HepG2 (cell line): Measurements from ENCODE around the gene GRM4. TPM values are rescaled to one million over a fixed set of nuclear protein-coding genes. Genes with fewer than 3 reads are reported as not detected.

Experiments
- ATAC-seq: fragments of 200-7000 bp; cut with Tn5 transposase; 3 replicates; pipeline ENCODE4 v1.9.1; 2020; ENCODE audit warnings: mild to moderate bottlenecking, moderate library complexity
- BruUV-seq: library from RNA; stranded (reverse); fragments of 400-500 nt; replicated peaks from 2 replicates; lab custom pipeline; 2021; lab: Mats Ljungman, UMichigan
- CTCF ChIA-PET: fragments of 300-600 bp; formaldehyde crosslinking; extraction: SDS; loops from one replicate; lab custom pipeline; 2021; ENCODE audit warnings: low total read pairs, inconsistent platforms, low intra/inter-chr PET ratio; lab: Yijun Ruan, JAX
- POLR2A ChIA-PET: fragments of 350-600 bp; sonication (Branson Sonifier 250); formaldehyde crosslinking; loops from one replicate; lab custom pipeline; 2020; ENCODE audit warnings: antibody characterized with exemption, inconsistent platforms; lab: Yijun Ruan, JAX
- DNase-seq: peaks from one replicate; pipeline ENCODE4 v3.0.0-alpha.2; 2015; ENCODE audit warnings: low spot score
- FAIRE-seq: peaks from 3 replicates; lab custom pipeline; 2011; peaks lifted over from hg19 to GRCh38; lab: Jason Lieb, UNC
- H2AFZ ChIP-seq: one replicate; pipeline ENCODE4 v1.6.1; 2011; ENCODE audit warnings: low read length, inconsistent platforms
- H3K27ac ChIP-seq: fragments of 300-600 bp; 3 replicates; pipeline ENCODE4 v1.8.0; 2011; ENCODE audit warnings: mixed run types, mild to moderate bottlenecking, mixed read lengths, low read length, inconsistent platforms; ENCODE audit not compliant: insufficient read depth; ENCODE audit errors: extremely low read length
- H3K27me3 ChIP-seq, 2 experiments: fragments of 200-600 bp in 1 of 2; 2 replicates in 1 of 2; 3 replicates in 1 of 2; pipeline versions ENCODE4 v1.6.0 to v1.8.0; 2011; ENCODE audit warnings: low read length in 2 of 2, mild to moderate bottlenecking in 2 of 2, moderate library complexity in 2 of 2, inconsistent platforms in 1 of 2; ENCODE audit not compliant: insufficient read depth in 2 of 2, control insufficient read depth in 1 of 2
- H3K36me3 ChIP-seq, 2 experiments: fragments of 200-600 bp in 1 of 2; replicated peaks in 1 of 2; 2 replicates in 1 of 2; 3 replicates in 1 of 2; pipeline versions ENCODE4 v1.5.1 to v1.8.0; 2011; ENCODE audit warnings: low read length in 2 of 2, inconsistent platforms in 1 of 2; ENCODE audit not compliant: insufficient read depth in 2 of 2, control insufficient read depth in 1 of 2
- H3K4me1 ChIP-seq: 2 replicates; pipeline ENCODE4 v1.5.1; 2012; ENCODE audit warnings: low read length, inconsistent platforms; ENCODE audit not compliant: insufficient read depth
- H3K4me2 ChIP-seq: 2 replicates; pipeline ENCODE4 v1.6.0; 2011; ENCODE audit warnings: low read depth, low read length, inconsistent platforms
- H3K4me3 ChIP-seq, 3 experiments: fragments of 200-600 bp in 1 of 3; sonication (generic), shearing (Covaris generic) in 1 of 3; replicated peaks in 1 of 3; 2 replicates each; pipeline ENCODE4 v1.5.1; 2011 to 2016; ENCODE audit warnings: low read length in 3 of 3, inconsistent platforms in 2 of 3, low read depth in 2 of 3, mild to moderate bottlenecking in 2 of 3, control low read depth in 1 of 3, mixed read lengths in 1 of 3; ENCODE audit not compliant: insufficient read depth in 1 of 3
- H3K79me2 ChIP-seq: one replicate; pipeline ENCODE4 v1.6.1; 2011; ENCODE audit warnings: low read length, inconsistent platforms; ENCODE audit not compliant: insufficient read depth
- H3K9ac ChIP-seq: 2 replicates; pipeline ENCODE4 v1.6.0; 2011; ENCODE audit warnings: mild to moderate bottlenecking, low read depth, low read length, inconsistent platforms; ENCODE audit not compliant: insufficient read depth
- H3K9me3 ChIP-seq: 2 replicates; pipeline ENCODE4 v1.5.1; 2012; ENCODE audit warnings: mild to moderate bottlenecking, low read length
- H4K20me1 ChIP-seq: 2 replicates; pipeline ENCODE4 v1.6.0; 2011; ENCODE audit warnings: inconsistent platforms, mild to moderate bottlenecking, low read length, moderate library complexity; ENCODE audit not compliant: insufficient read depth
- BRD4 ChIP-seq: sonication (generic); formaldehyde crosslinking; IDR thresholded peaks from 2 replicates; pipeline ENCODE4 v1.4.0; 2020; ENCODE audit warnings: missing genetic modification reagents
- RORA ChIP-seq: sonication (generic); formaldehyde crosslinking; IDR thresholded peaks from 2 replicates; pipeline ENCODE4 v1.5.0; 2020; ENCODE audit warnings: mild to moderate bottlenecking, missing genetic modification reagents, moderate library complexity
- SIN3A ChIP-seq: IDR thresholded peaks from 2 replicates; pipeline ENCODE4 v1.6.1; 2011; ENCODE audit warnings: low read depth, mild to moderate bottlenecking, control low read depth, low read length, borderline replicate concordance
- THYN1 ChIP-seq: sonication (generic); formaldehyde crosslinking; IDR thresholded peaks from 2 replicates; pipeline ENCODE4 v1.8.1; 2023; ENCODE audit warnings: low read depth, mild to moderate bottlenecking, moderate library complexity, missing genetic modification reagents, borderline replicate concordance
- ZNF224 ChIP-seq: sonication (generic); formaldehyde crosslinking; IDR thresholded peaks from 2 replicates; pipeline ENCODE4 v1.5.0; 2020; ENCODE audit warnings: mild to moderate bottlenecking, missing genetic modification reagents
- ZNF264 ChIP-seq: sonication (generic); formaldehyde crosslinking; IDR thresholded peaks from 2 replicates; pipeline ENCODE4 v1.4.0; 2020; ENCODE audit warnings: missing genetic modification reagents
- ZNF446 ChIP-seq: sonication (generic); formaldehyde crosslinking; IDR thresholded peaks from 2 replicates; pipeline ENCODE4 v1.5.0; 2020; ENCODE audit warnings: mild to moderate bottlenecking, missing genetic modification reagents
- WGBS: methylation state at CpG from one replicate; pipeline ENCODE4 v1.1.6; 2017; ENCODE audit warnings: low lambda C conversion rate; 5-methylcytosine and 5-hydroxymethylcytosine counted together
- in situ Hi-C: cut with HindIII; loops from 2 replicates; pipeline ENCODE4 v1.10.0; 2017; ENCODE audit warnings: low pct_unique_long_range_greater_than_20kb; ENCODE audit not compliant: extremely low pct_ligation_motif_present
- intact Hi-C: fragments of 100-400 bp; cut with micrococcal nuclease; formaldehyde crosslinking; loops from one replicate; pipeline ENCODE4 v1.10.0; 2022; ENCODE audit not compliant: unreplicated experiment
- polyA plus RNA-seq, 8 experiments: library from polyadenylated mRNA; depleted of rRNA in 3 of 8; stranded (reverse) in 7 of 8; unstranded in 1 of 8; fragments of >200 nt; fragmentation: Illumina TruSeq in 4 of 8; extraction: Trizol in 4 of 8; gene quantifications; 2 replicates each; pipeline versions ENCODE4 v1.2.1 to v1.2.3, GENCODE V29; 2011 to 2016; ENCODE audit warnings: low read depth in 4 of 8, missing spikeins in 1 of 8, mixed read lengths in 1 of 8; ENCODE audit not compliant: insufficient read depth in 1 of 8
- total RNA-seq, 5 experiments: library from RNA; depleted of rRNA; stranded (reverse); fragments of >200 nt; fragmentation: Illumina TruSeq; extraction: Trizol; gene quantifications; 2 replicates each; pipeline ENCODE4 v1.2.3, GENCODE V29; 2016; ENCODE audit warnings: low read depth in 1 of 5
- TF ChIP-seq, protein P1 (sequence below): sonication (generic); formaldehyde crosslinking; IDR thresholded peaks from 2 replicates; pipeline ENCODE4 v1.9.0; 2021; ENCODE audit warnings: missing genetic modification reagents, mild to moderate bottlenecking, borderline replicate concordance
- TF ChIP-seq, protein P2 (sequence below): sonication (generic); formaldehyde crosslinking; IDR thresholded peaks from 2 replicates; pipeline ENCODE4 v1.8.0; 2023; ENCODE audit warnings: mild to moderate bottlenecking, missing genetic modification reagents
- TF ChIP-seq, protein P3 (sequence below): sonication (generic); formaldehyde crosslinking; IDR thresholded peaks from 2 replicates; pipeline ENCODE4 v1.4.0; 2020; ENCODE audit warnings: mild to moderate bottlenecking, missing genetic modification reagents, borderline replicate concordance
- TF ChIP-seq, protein P4 (sequence below): sonication (generic); formaldehyde crosslinking; IDR thresholded peaks from 2 replicates; pipeline ENCODE4 v1.5.0; 2020; ENCODE audit warnings: missing genetic modification reagents
- TF ChIP-seq, protein P5 (sequence below): sonication (generic); formaldehyde crosslinking; IDR thresholded peaks from 2 replicates; pipeline ENCODE4 v1.8.0; 2022; ENCODE audit warnings: low read depth, missing genetic modification reagents

The GRM4 gene
- total and polyA plus RNA-seq, 2 of the 13 experiments (the other 11 are each of a cell fraction or from before 2014, with no cell fraction given): not detected

DNA sequence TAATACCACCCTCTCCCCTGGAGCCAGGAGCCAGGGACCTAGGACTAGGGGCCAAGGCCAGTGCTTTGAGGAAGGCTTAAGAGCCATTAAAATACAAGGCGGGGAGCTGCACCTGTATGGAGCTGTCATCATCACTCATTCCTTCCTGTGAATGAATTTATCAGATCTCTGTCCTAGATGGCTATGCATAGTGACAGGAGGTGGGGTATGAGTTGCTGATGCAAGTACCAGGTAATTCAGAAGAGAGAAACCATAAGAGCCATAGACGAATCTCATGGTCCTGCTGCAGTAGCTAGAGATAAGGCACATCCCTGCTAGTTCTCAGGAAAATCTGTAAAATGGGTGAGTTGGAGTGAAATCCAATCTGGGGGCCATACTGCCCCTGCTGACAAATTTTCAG, 10.3 kb downstream of the GRM4 start:
- no peak overlapping the region for H3K9ac ChIP-seq
- ATAC-seq (no peak), FAIRE-seq (no peak), DNase-seq (no peak)
- TF ChIP-seq ZNF446 (CRISPR knock-in tag) (no peak), THYN1 (no peak), RORA (CRISPR knock-in tag) (no peak), BRD4 (CRISPR knock-in tag) (no peak), SIN3A (no peak), ZNF224 (CRISPR knock-in tag) (no peak), ZNF264 (no peak)
- TF ChIP-seq, protein P1, sequence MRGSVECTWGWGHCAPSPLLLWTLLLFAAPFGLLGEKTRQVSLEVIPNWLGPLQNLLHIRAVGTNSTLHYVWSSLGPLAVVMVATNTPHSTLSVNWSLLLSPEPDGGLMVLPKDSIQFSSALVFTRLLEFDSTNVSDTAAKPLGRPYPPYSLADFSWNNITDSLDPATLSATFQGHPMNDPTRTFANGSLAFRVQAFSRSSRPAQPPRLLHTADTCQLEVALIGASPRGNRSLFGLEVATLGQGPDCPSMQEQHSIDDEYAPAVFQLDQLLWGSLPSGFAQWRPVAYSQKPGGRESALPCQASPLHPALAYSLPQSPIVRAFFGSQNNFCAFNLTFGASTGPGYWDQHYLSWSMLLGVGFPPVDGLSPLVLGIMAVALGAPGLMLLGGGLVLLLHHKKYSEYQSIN: no peak
- TF ChIP-seq, protein P2, sequence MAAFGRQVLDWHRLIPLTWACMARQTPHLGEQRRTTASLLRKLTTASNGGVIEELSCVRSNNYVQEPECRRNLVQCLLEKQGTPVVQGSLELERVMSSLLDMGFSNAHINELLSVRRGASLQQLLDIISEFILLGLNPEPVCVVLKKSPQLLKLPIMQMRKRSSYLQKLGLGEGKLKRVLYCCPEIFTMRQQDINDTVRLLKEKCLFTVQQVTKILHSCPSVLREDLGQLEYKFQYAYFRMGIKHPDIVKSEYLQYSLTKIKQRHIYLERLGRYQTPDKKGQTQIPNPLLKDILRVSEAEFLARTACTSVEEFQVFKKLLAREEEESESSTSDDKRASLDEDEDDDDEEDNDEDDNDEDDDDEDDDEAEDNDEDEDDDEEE (CRISPR knock-in tag): no peak
- TF ChIP-seq, protein P3, sequence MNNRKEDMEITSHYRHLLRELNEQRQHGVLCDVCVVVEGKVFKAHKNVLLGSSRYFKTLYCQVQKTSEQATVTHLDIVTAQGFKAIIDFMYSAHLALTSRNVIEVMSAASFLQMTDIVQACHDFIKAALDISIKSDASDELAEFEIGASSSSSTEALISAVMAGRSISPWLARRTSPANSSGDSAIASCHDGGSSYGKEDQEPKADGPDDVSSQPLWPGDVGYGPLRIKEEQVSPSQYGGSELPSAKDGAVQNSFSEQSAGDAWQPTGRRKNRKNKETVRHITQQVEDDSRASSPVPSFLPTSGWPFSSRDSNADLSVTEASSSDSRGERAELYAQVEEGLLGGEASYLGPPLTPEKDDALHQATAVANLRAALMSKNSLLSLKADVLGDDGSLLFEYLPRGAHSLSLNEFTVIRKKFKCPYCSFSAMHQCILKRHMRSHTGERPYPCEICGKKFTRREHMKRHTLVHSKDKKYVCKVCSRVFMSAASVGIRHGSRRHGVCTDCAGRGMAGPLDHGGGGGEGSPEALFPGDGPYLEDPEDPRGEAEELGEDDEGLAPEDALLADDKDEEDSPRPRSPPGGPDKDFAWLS (CRISPR knock-in tag): no peak
- TF ChIP-seq, protein P4, sequence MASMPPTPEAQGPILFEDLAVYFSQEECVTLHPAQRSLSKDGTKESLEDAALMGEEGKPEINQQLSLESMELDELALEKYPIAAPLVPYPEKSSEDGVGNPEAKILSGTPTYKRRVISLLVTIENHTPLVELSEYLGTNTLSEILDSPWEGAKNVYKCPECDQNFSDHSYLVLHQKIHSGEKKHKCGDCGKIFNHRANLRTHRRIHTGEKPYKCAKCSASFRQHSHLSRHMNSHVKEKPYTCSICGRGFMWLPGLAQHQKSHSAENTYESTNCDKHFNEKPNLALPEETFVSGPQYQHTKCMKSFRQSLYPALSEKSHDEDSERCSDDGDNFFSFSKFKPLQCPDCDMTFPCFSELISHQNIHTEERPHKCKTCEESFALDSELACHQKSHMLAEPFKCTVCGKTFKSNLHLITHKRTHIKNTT: no peak
- TF ChIP-seq, protein P5, sequence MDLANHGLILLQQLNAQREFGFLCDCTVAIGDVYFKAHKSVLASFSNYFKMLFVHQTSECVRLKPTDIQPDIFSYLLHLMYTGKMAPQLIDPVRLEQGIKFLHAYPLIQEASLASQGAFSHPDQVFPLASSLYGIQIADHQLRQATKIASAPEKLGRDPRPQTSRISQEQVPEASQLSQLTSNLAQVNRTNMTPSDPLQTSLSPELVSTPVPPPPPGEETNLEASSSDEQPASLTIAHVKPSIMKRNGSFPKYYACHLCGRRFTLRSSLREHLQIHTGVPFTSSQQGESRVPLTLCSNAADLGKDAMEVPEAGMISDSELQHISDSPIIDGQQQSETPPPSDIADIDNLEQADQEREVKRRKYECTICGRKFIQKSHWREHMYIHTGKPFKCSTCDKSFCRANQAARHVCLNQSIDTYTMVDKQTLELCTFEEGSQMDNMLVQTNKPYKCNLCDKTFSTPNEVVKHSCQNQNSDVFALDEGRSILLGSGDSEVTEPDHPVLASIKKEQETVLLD (CRISPR knock-in tag): no peak
- H3K27ac ChIP-seq: no peak overlapping the region
- no peaks in the 10 kb centered on the region for H3K9me3 ChIP-seq
- H3K4me1 ChIP-seq: no peaks in the 10 kb centered on the region
- no peaks in the 10 kb centered on the region for H3K36me3 ChIP-seq
- intact Hi-C loops (no loop called here), in situ Hi-C loops (no loop called here)
- no TSS peak for BruUV-seq
- 0% methylated on average over 2 of the region's 2 CpGs for WGBS
- no peaks in the 10 kb centered on the region for H3K79me2 ChIP-seq
- H2AFZ ChIP-seq: no peak overlapping the region
- 0 out of 2 replicates have a peak, but pooled peaks cover 2% of the 10 kb centered on the region for H4K20me1 ChIP-seq
- H3K4me2 ChIP-seq: no peak overlapping the region
- ChIA-PET POLR2A (no interaction called here), CTCF (no interaction called here)
- H3K27me3 ChIP-seq: peaks cover 4 to 44% of the 10 kb centered on the region in 2 experiments; a peak in 4 of 5 replicates
- no peak overlapping the region for H3K4me3 ChIP-seq
